Gastrocnemius medialis (tissue), 4 donors: ENCODE results near the gene SMYD3. TPM values are rescaled to one million over a fixed set of nuclear protein-coding genes. Genes with fewer than 3 reads are reported as not detected.

Source experiments
- ATAC-seq, 2 donors: fragments of 150-250 bp; one replicate each; pipeline ENCODE4 v1.9.1; 2016
- DNase-seq, 2 donors: peaks; one replicate each; pipeline ENCODE4 v3.0.0-alpha.2; 2019
- H3K27ac ChIP-seq, 4 donors: fragments of 200-600 bp; sonication (generic); 1 replicate in 1 of 4; 2 replicates in 3 of 4; pipeline ENCODE4 v1.5.1; 2016 to 2018; ENCODE audit warnings: mild to moderate bottlenecking in 2 of 4, moderate library complexity in 1 of 4
- H3K27me3 ChIP-seq, 3 donors: fragments of 200-600 bp; sonication (generic) in 2 of 3; 1 replicate in 1 of 3; 2 replicates in 2 of 3; pipeline versions ENCODE4 v1.5.1 to v1.6.0; 2016 to 2019; ENCODE audit warnings: mild to moderate bottlenecking in 1 of 3, moderate library complexity in 1 of 3
- H3K36me3 ChIP-seq, 2 donors: fragments of 200-600 bp; sonication (generic) in 1 of 2; one replicate each; pipeline ENCODE4 v1.5.1; 2017 to 2018
- H3K4me1 ChIP-seq, 2 donors: fragments of 200-600 bp; sonication (generic) in 1 of 2; one replicate each; pipeline ENCODE4 v1.5.1; 2016 to 2017; ENCODE audit warnings: mild to moderate bottlenecking in 2 of 2
- H3K4me3 ChIP-seq, 4 donors: fragments of 200-600 bp; sonication (generic) in 3 of 4; 1 replicate in 1 of 4; 2 replicates in 3 of 4; pipeline ENCODE4 v1.5.1; 2016 to 2019; ENCODE audit warnings: mild to moderate bottlenecking in 2 of 4
- H3K9me3 ChIP-seq, 3 donors: fragments of 200-600 bp; sonication (generic) in 2 of 3; 1 replicate in 1 of 3; 2 replicates in 2 of 3; pipeline ENCODE4 v1.5.1; 2016 to 2019
- POLR2A ChIP-seq, 2 donors: fragments of 450-650 bp; IDR thresholded peaks; one replicate each; pipeline ENCODE4 v1.6.1; 2017; ENCODE audit warnings: antibody characterized with exemption in 2 of 2, mild to moderate bottlenecking in 2 of 2, moderate library complexity in 2 of 2
- in situ Hi-C, 4 donors: fragments of 200-750 bp; cut with MboI; loops; one replicate each; pipeline versions ENCODE4 v1.15.0 to v1.8.0; 2017; ENCODE audit warnings: low sequenced_read_pairs in 4 of 4
- intact Hi-C: fragments of 100-400 bp; cut with DNase I; formaldehyde crosslinking; loops from one replicate; pipeline ENCODE4 v1.15.1; 2023; ENCODE audit warnings: low total_unique reads
- total RNA-seq, 4 donors: library from RNA; depleted of rRNA; stranded (reverse); fragments of >200 nt; gene quantifications; one replicate each; pipeline versions ENCODE4 v1.1.0 to v1.2.3, GENCODE V29; 2016
- TF ChIP-seq, protein P1 (sequence below), 5 experiments: fragments of 450-650 bp in 3 of 5; fragments of 200-600 bp in 2 of 5; sonication (generic) in 2 of 5; IDR thresholded peaks in 4 of 5; conservative IDR thresholded peaks in 1 of 5; 1 replicate in 4 of 5; 2 replicates in 1 of 5; pipeline ENCODE4 v1.5.1; 2016 to 2019; ENCODE audit warnings: antibody characterized with exemption in 5 of 5, mild to moderate bottlenecking in 3 of 5, moderate library complexity in 3 of 5

Gene SMYD3
- total RNA-seq, 4 donors from 2014 or later = 4.4 to 10.3 (median 6.3) TPM

- Histone ChIP-seq H3K27ac (no peak overlapping the region), H3K9me3 (no peaks in the 10 kb centered on the region), H3K4me3 (no peak overlapping the region), H3K36me3 (no peaks in the 10 kb centered on the region), H3K27me3 (no peaks in the 10 kb centered on the region), H3K4me1 (no peaks in the 10 kb centered on the region)
- no peak for ATAC-seq
- TF ChIP-seq, protein P1, sequence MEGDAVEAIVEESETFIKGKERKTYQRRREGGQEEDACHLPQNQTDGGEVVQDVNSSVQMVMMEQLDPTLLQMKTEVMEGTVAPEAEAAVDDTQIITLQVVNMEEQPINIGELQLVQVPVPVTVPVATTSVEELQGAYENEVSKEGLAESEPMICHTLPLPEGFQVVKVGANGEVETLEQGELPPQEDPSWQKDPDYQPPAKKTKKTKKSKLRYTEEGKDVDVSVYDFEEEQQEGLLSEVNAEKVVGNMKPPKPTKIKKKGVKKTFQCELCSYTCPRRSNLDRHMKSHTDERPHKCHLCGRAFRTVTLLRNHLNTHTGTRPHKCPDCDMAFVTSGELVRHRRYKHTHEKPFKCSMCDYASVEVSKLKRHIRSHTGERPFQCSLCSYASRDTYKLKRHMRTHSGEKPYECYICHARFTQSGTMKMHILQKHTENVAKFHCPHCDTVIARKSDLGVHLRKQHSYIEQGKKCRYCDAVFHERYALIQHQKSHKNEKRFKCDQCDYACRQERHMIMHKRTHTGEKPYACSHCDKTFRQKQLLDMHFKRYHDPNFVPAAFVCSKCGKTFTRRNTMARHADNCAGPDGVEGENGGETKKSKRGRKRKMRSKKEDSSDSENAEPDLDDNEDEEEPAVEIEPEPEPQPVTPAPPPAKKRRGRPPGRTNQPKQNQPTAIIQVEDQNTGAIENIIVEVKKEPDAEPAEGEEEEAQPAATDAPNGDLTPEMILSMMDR (IDR thresholded peaks at IDR 0.05 in 4 of 5, conservative IDR thresholded peaks at IDR 0.05 in 1 of 5) = no peak
- no peak for TF ChIP-seq POLR2A (IDR thresholded peaks at IDR 0.05)
- in situ Hi-C loops (no loop called here), intact Hi-C loops (no loop called here)
- DNase-seq = no peak
These were observed 78.4 kb downstream of the SMYD3 start for GRCh38 chr1:246428542-246429308.

GRCh38 chr1:246427611-246428010 is 79.5 kb downstream of the SMYD3 start:
- in situ Hi-C loops = no loop called here
- TF ChIP-seq, protein P1 (IDR thresholded peaks at IDR 0.05 in 4 of 5, conservative IDR thresholded peaks at IDR 0.05 in 1 of 5) = no peak
- TF ChIP-seq POLR2A (IDR thresholded peaks at IDR 0.05) = no peak
- intact Hi-C loops = no loop called here
- Histone ChIP-seq H3K4me1 (no peaks in the 10 kb centered on the region), H3K4me3 (no peak overlapping the region), H3K27ac (no peak overlapping the region), H3K27me3 (no peaks in the 10 kb centered on the region), H3K9me3 (no peaks in the 10 kb centered on the region), H3K36me3 (no peaks in the 10 kb centered on the region)
- no peak for DNase-seq
- ATAC-seq = no peak

- TF ChIP-seq, protein P1 (IDR thresholded peaks at IDR 0.05 in 4 of 5, conservative IDR thresholded peaks at IDR 0.05 in 1 of 5) = no peak
- TF ChIP-seq POLR2A (IDR thresholded peaks at IDR 0.05) = no peak
- Histone ChIP-seq H3K27me3 (no peaks in the 10 kb centered on the region), H3K27ac (no peak overlapping the region), H3K9me3 (no peaks in the 10 kb centered on the region), H3K36me3 (no peaks in the 10 kb centered on the region), H3K4me1 (no peaks in the 10 kb centered on the region), H3K4me3 (no peak overlapping the region)
- DNase-seq (no peak), ATAC-seq (no peak)
- intact Hi-C loops = no loop called here
- in situ Hi-C loops = no loop called here
These were observed 81.2 kb downstream of the SMYD3 start for GRCh38 chr1:246425895-246426294.

- ATAC-seq (no peak), DNase-seq (no peak)
- Histone ChIP-seq H3K36me3 (no peaks in the 10 kb centered on the region), H3K27me3 (no peaks in the 10 kb centered on the region), H3K9me3 (no peaks in the 10 kb centered on the region), H3K27ac (no peak overlapping the region), H3K4me3 (no peak overlapping the region), H3K4me1 (no peaks in the 10 kb centered on the region)
- in situ Hi-C loops (no loop called here), intact Hi-C loops (no loop called here)
- TF ChIP-seq, protein P1 (IDR thresholded peaks at IDR 0.05 in 4 of 5, conservative IDR thresholded peaks at IDR 0.05 in 1 of 5) = no peak
- TF ChIP-seq POLR2A (IDR thresholded peaks at IDR 0.05) = no peak
These were observed 81.8 kb downstream of the SMYD3 start for GRCh38 chr1:246425139-246425794.
